ENCODE data around the gene GLE1. TPM values are rescaled to one million over a fixed set of nuclear protein-coding genes. Genes with fewer than 3 reads are reported as not detected.

Gene GLE1
- total RNA-seq, 1 donor from 2014 or later, result 28.0 TPM

- H3K4me3 Mint-ChIP-seq, result no peak overlapping the region
- H3K9me3 Mint-ChIP-seq, result no peaks in the 10 kb centered on the region
- DNase-seq (ENCODE audit: low read depth, low spot score), result peak; percentile 36
- no peaks in the 10 kb centered on the region for H3K36me3 Mint-ChIP-seq (ENCODE audit: low read depth)
- H3K4me1 Mint-ChIP-seq, result peaks cover 26% of the 10 kb centered on the region
- no peak for TF ChIP-seq CTCF (conservative IDR thresholded peaks at IDR 0.05)
- no peak overlapping the region for H3K27ac Mint-ChIP-seq (ENCODE audit: unreplicated experiment)
- no peaks in the 10 kb centered on the region for H3K27me3 Mint-ChIP-seq (ENCODE audit: low read depth)
Measured at GRCh38 chr9:128552744-128553440, 48.4 kb downstream of the GLE1 start.

GRCh38 chr9:128553728-128554127 is 49.2 kb downstream of the GLE1 start:
- Mint-ChIP-seq H3K36me3 (ENCODE audit: low read depth) (no peaks in the 10 kb centered on the region), H3K9me3 (no peaks in the 10 kb centered on the region), H3K4me3 (no peak overlapping the region), H3K4me1 (peaks cover 35% of the 10 kb centered on the region), H3K27me3 (ENCODE audit: low read depth) (no peaks in the 10 kb centered on the region), H3K27ac (ENCODE audit: unreplicated experiment) (no peak overlapping the region)
- no peak for TF ChIP-seq CTCF (conservative IDR thresholded peaks at IDR 0.05)
- DNase-seq (ENCODE audit: low read depth, low spot score), result no peak

- Mint-ChIP-seq H3K9me3 (no peaks in the 10 kb centered on the region), H3K4me3 (no peak overlapping the region), H3K4me1 (peaks cover 40% of the 10 kb centered on the region), H3K27me3 (ENCODE audit: low read depth) (no peaks in the 10 kb centered on the region), H3K27ac (ENCODE audit: unreplicated experiment) (no peak overlapping the region), H3K36me3 (ENCODE audit: low read depth) (no peaks in the 10 kb centered on the region)
- peak; percentile 5 for DNase-seq (ENCODE audit: low read depth, low spot score)
- TF ChIP-seq CTCF (conservative IDR thresholded peaks at IDR 0.05), result peak; percentile 19
Measured at GRCh38 chr9:128554155-128554862, 49.8 kb downstream of the GLE1 start.

- no peak for DNase-seq (ENCODE audit: low read depth, low spot score)
- Mint-ChIP-seq H3K9me3 (no peaks in the 10 kb centered on the region), H3K27ac (ENCODE audit: unreplicated experiment) (no peak overlapping the region), H3K27me3 (ENCODE audit: low read depth) (no peaks in the 10 kb centered on the region), H3K4me1 (peaks cover 37% of the 10 kb centered on the region), H3K4me3 (no peak overlapping the region), H3K36me3 (ENCODE audit: low read depth) (no peaks in the 10 kb centered on the region)
- TF ChIP-seq CTCF (conservative IDR thresholded peaks at IDR 0.05), result no peak
Measured at GRCh38 chr9:128555180-128555721, 50.7 kb downstream of the GLE1 start.

- no peak for DNase-seq (ENCODE audit: low read depth, low spot score)
- Mint-ChIP-seq H3K27me3 (ENCODE audit: low read depth) (no peaks in the 10 kb centered on the region), H3K4me3 (no peak overlapping the region), H3K4me1 (peaks cover 31% of the 10 kb centered on the region), H3K9me3 (no peaks in the 10 kb centered on the region), H3K27ac (ENCODE audit: unreplicated experiment) (no peak overlapping the region), H3K36me3 (ENCODE audit: low read depth) (no peaks in the 10 kb centered on the region)
- TF ChIP-seq CTCF (conservative IDR thresholded peaks at IDR 0.05), result no peak
Measured at GRCh38 chr9:128556276-128556675, 51.8 kb downstream of the GLE1 start.
